Neuronal stem cell (in vitro differentiated cells): ENCODE results near the gene CEP57L1.

ENCODE experiments used
- DNase-seq: peaks from one replicate; pipeline ENCODE4 v3.0.0-alpha.2; 2013; ENCODE audit warnings: low spot score
- H2AFZ ChIP-seq: one replicate; pipeline ENCODE4 v1.6.1; 2013; ENCODE audit warnings: mild to moderate bottlenecking, low read length, inconsistent platforms
- H2AK5ac ChIP-seq: 2 replicates; pipeline ENCODE4 v1.6.1; 2013; ENCODE audit warnings: low read depth, mild to moderate bottlenecking, inconsistent platforms, low read length, moderate library complexity, mixed read lengths
- H2BK120ac ChIP-seq: 2 replicates; pipeline ENCODE4 v1.6.1; 2013; ENCODE audit warnings: low read depth, mild to moderate bottlenecking, inconsistent platforms, low read length, moderate library complexity, mixed read lengths
- H2BK12ac ChIP-seq: one replicate; pipeline ENCODE4 v1.6.1; 2013; ENCODE audit warnings: low read length, inconsistent platforms
- H2BK15ac ChIP-seq: 2 replicates; pipeline ENCODE4 v1.6.1; 2013; ENCODE audit warnings: mild to moderate bottlenecking, low read length, inconsistent platforms, mixed read lengths
- H2BK5ac ChIP-seq: one replicate; pipeline ENCODE4 v1.6.1; 2013; ENCODE audit warnings: inconsistent platforms, mild to moderate bottlenecking, low read length, moderate library complexity
- H3K14ac ChIP-seq: one replicate; pipeline ENCODE4 v1.6.1; 2013; ENCODE audit warnings: low read length, inconsistent platforms
- H3K18ac ChIP-seq: 2 replicates; pipeline ENCODE4 v1.6.1; 2013; ENCODE audit warnings: low read length, inconsistent platforms
- H3K23ac ChIP-seq: 2 replicates; pipeline ENCODE4 v1.6.1; 2013; ENCODE audit warnings: low read depth, mild to moderate bottlenecking, mixed read lengths, low read length, inconsistent platforms; ENCODE audit not compliant: poor library complexity
- H3K27ac ChIP-seq: replicated peaks from 3 replicates; pipeline ENCODE4 v1.5.1; 2013; ENCODE audit warnings: low read length, inconsistent platforms
- H3K27me3 ChIP-seq, 3 experiments: 2 replicates each; pipeline ENCODE4 v1.6.1; 2013; ENCODE audit warnings: low read length in 3 of 3, mild to moderate bottlenecking in 2 of 3, inconsistent platforms in 1 of 3, low read depth in 1 of 3, mixed read lengths in 1 of 3, moderate library complexity in 1 of 3; ENCODE audit not compliant: control insufficient read depth in 3 of 3, insufficient read depth in 3 of 3
- H3K36me3 ChIP-seq, 2 donors: replicated peaks in 1 of 2; 2 replicates each; pipeline ENCODE4 v1.6.1; 2013; ENCODE audit warnings: low read length in 2 of 2; ENCODE audit not compliant: control insufficient read depth in 2 of 2, insufficient read depth in 2 of 2
- H3K4ac ChIP-seq: 2 replicates; pipeline ENCODE4 v1.6.1; 2013; ENCODE audit warnings: inconsistent platforms, mild to moderate bottlenecking, low read length, moderate library complexity
- H3K4me1 ChIP-seq, 2 donors: 1 replicate in 1 of 2; 2 replicates in 1 of 2; pipeline ENCODE4 v1.6.1; 2013; ENCODE audit warnings: low read length in 2 of 2, low read depth in 1 of 2; ENCODE audit not compliant: control insufficient read depth in 2 of 2, insufficient read depth in 1 of 2
- H3K4me2 ChIP-seq: one replicate; pipeline ENCODE4 v1.6.1; 2013; ENCODE audit warnings: mild to moderate bottlenecking, low read length, inconsistent platforms; ENCODE audit not compliant: insufficient read depth, poor library complexity, severe bottlenecking
- H3K4me3 ChIP-seq, 2 donors: 2 replicates each; pipeline ENCODE4 v1.5.1; 2013; ENCODE audit warnings: low read length in 2 of 2, mild to moderate bottlenecking in 2 of 2, inconsistent platforms in 1 of 2, moderate library complexity in 1 of 2
- H3K79me1 ChIP-seq: one replicate; pipeline ENCODE4 v1.6.1; 2013; ENCODE audit warnings: low read depth, mild to moderate bottlenecking, inconsistent platforms, low read length, moderate library complexity
- H3K9ac ChIP-seq: one replicate; pipeline ENCODE4 v1.6.1; 2013; ENCODE audit warnings: mild to moderate bottlenecking, low read depth, low read length, inconsistent platforms; ENCODE audit not compliant: poor library complexity
- H3K9me3 ChIP-seq, 2 donors: replicated peaks in 1 of 2; 2 replicates each; pipeline versions ENCODE3 to v1.6.1; 2013; ENCODE audit warnings: low read length in 2 of 2, mild to moderate bottlenecking in 2 of 2, inconsistent platforms in 1 of 2, low read depth in 1 of 2, mixed read lengths in 1 of 2, moderate library complexity in 1 of 2; ENCODE audit not compliant: control insufficient read depth in 2 of 2, insufficient read depth in 1 of 2
- H4K8ac ChIP-seq: one replicate; pipeline ENCODE4 v1.6.1; 2013; ENCODE audit warnings: low read depth, mild to moderate bottlenecking, inconsistent platforms, low read length, moderate library complexity
- H4K91ac ChIP-seq: one replicate; pipeline ENCODE4 v1.6.1; 2013; ENCODE audit warnings: low read length, low read depth, mild to moderate bottlenecking, inconsistent platforms; ENCODE audit not compliant: poor library complexity
- WGBS, 2 donors: extraction: QIAGEN DNeasy Blood & Tissue Kit; methylation state at CpG; one replicate each; pipeline ENCODE4 v1.1.7; 2013; ENCODE audit warnings: missing lambda C conversion rate in 2 of 2, mixed read lengths in 1 of 2; ENCODE audit not compliant: insufficient read length in 2 of 2, insufficient replicate concordance in 1 of 2; ENCODE audit errors: extremely low coverage in 2 of 2; 5-methylcytosine and 5-hydroxymethylcytosine counted together

Gene CEP57L1

GRCh38 chr6:109179507-109179906 lies 84.2 kb downstream of the CEP57L1 start:
- no peak overlapping the region for H2AK5ac ChIP-seq
- no CpG with 5 or more reads among the region's 1 CpG for WGBS, 2 donors
- H3K4me2 ChIP-seq = no peak overlapping the region

GRCh38 chr6:109182578-109182977 lies 87.3 kb downstream of the CEP57L1 start:
- no peak overlapping the region for H3K27ac ChIP-seq
- no peak overlapping the region for H3K18ac ChIP-seq
- no peak overlapping the region for H2BK120ac ChIP-seq
- no peak overlapping the region for H4K91ac ChIP-seq
- H3K4me1 ChIP-seq = no peaks in the 10 kb centered on the region
- no peak overlapping the region for H2BK12ac ChIP-seq
- no peak overlapping the region for H3K4me3 ChIP-seq
- no peaks in the 10 kb centered on the region for H3K9me3 ChIP-seq
- no peak overlapping the region for H3K4ac ChIP-seq
- no peaks in the 10 kb centered on the region for H3K79me1 ChIP-seq
- H2BK15ac ChIP-seq = no peak overlapping the region
- no CpG with 5 or more reads among the region's 2 CpGs for WGBS, 2 donors
- no peak overlapping the region for H3K9ac ChIP-seq
- peak overlapping the region; percentile 44 for H2AFZ ChIP-seq
- H3K23ac ChIP-seq = no peak overlapping the region
- H3K27me3 ChIP-seq = peaks cover 0 to 26% (median 0%) of the 10 kb centered on the region in 3 experiments
- H4K8ac ChIP-seq = no peak overlapping the region
- H2AK5ac ChIP-seq = no peak overlapping the region
- no peak overlapping the region for H3K14ac ChIP-seq
- no peaks in the 10 kb centered on the region for H3K36me3 ChIP-seq
- DNase-seq = no peak
- no peak overlapping the region for H2BK5ac ChIP-seq
- H3K4me2 ChIP-seq = no peak overlapping the region

More at GRCh38 chr6:109179507-109179906, 84.2 kb downstream of the CEP57L1 start:
- Histone ChIP-seq H3K4me1 (no peaks in the 10 kb centered on the region), H3K36me3 (no peaks in the 10 kb centered on the region), H3K27ac (no peak overlapping the region), H3K18ac (no peak overlapping the region), H2BK120ac (no peak overlapping the region), H2AFZ (no peak overlapping the region), H3K9me3 (no peaks in the 10 kb centered on the region), H3K79me1 (no peaks in the 10 kb centered on the region), H3K23ac (no peak overlapping the region), H3K4me3 (no peak overlapping the region), H3K27me3 (peaks cover 0 to 12% (median 0%) of the 10 kb centered on the region in 3 experiments), H4K91ac (no peak overlapping the region), H2BK15ac (no peak overlapping the region), H4K8ac (no peak overlapping the region), H2BK12ac (no peak overlapping the region), H3K9ac (no peak overlapping the region), H2BK5ac (no peak overlapping the region), H3K4ac (no peak overlapping the region), H3K14ac (no peak overlapping the region)
- DNase-seq = no peak

GRCh38 chr6:109183109-109183650 lies 87.9 kb downstream of the CEP57L1 start:
- Histone ChIP-seq H3K4ac (no peak overlapping the region), H3K9ac (no peak overlapping the region), H2BK5ac (no peak overlapping the region), H3K14ac (no peak overlapping the region), H3K79me1 (no peaks in the 10 kb centered on the region), H3K4me2 (no peak overlapping the region), H3K18ac (no peak overlapping the region), H3K27ac (no peak overlapping the region), H4K8ac (no peak overlapping the region), H3K9me3 (no peaks in the 10 kb centered on the region), H3K36me3 (no peaks in the 10 kb centered on the region), H2BK120ac (no peak overlapping the region), H4K91ac (no peak overlapping the region), H3K4me3 (no peak overlapping the region), H3K23ac (no peak overlapping the region), H2AFZ (no peak overlapping the region), H2BK12ac (no peak overlapping the region), H2AK5ac (no peak overlapping the region), H2BK15ac (no peak overlapping the region), H3K27me3 (peaks cover 0 to 26% (median 0%) of the 10 kb centered on the region in 3 experiments), H3K4me1 (no peaks in the 10 kb centered on the region)
- WGBS, 2 donors = no CpG with 5 or more reads among the region's 2 CpGs
- DNase-seq = no peak

DNA sequence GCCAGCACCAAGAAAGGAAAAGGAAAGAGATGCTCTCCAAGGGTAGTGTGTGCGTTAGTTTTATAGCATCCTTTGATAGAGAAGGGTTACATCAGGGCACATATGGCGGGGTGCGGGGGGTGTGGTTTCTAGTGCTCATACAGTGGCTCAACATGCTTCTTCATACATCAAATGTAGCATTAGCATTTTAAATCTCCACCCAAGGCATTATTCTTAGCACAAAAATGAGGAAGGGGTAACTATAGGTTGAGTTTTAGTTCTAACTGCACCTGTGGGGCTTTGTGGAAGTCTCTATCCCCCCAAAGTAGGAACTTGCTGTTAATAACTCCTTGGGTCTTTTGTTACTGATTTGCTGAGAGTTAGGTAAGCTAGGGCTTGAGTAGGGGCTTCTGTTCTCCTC lies 89.3 kb downstream of the CEP57L1 start:
- Histone ChIP-seq H3K4me3 (no peak overlapping the region), H4K8ac (no peak overlapping the region), H3K18ac (no peak overlapping the region), H3K79me1 (no peaks in the 10 kb centered on the region), H3K23ac (no peak overlapping the region), H2BK12ac (no peak overlapping the region), H3K4ac (no peak overlapping the region), H3K27ac (no peak overlapping the region), H3K4me2 (no peak overlapping the region), H2BK15ac (no peak overlapping the region), H3K14ac (no peak overlapping the region), H3K9me3 (no peaks in the 10 kb centered on the region), H3K27me3 (peaks cover 0 to 26% (median 0%) of the 10 kb centered on the region in 3 experiments), H2BK5ac (no peak overlapping the region), H3K9ac (no peak overlapping the region), H4K91ac (no peak overlapping the region), H2AFZ (no peak overlapping the region), H2BK120ac (no peak overlapping the region), H3K4me1 (no peaks in the 10 kb centered on the region), H3K36me3 (no peaks in the 10 kb centered on the region), H2AK5ac (no peak overlapping the region)
- no CpG with 5 or more reads among the region's 3 CpGs for WGBS, 2 donors
- DNase-seq = no peak
